ENCODE data around the gene DCDC2B.

DNA sequence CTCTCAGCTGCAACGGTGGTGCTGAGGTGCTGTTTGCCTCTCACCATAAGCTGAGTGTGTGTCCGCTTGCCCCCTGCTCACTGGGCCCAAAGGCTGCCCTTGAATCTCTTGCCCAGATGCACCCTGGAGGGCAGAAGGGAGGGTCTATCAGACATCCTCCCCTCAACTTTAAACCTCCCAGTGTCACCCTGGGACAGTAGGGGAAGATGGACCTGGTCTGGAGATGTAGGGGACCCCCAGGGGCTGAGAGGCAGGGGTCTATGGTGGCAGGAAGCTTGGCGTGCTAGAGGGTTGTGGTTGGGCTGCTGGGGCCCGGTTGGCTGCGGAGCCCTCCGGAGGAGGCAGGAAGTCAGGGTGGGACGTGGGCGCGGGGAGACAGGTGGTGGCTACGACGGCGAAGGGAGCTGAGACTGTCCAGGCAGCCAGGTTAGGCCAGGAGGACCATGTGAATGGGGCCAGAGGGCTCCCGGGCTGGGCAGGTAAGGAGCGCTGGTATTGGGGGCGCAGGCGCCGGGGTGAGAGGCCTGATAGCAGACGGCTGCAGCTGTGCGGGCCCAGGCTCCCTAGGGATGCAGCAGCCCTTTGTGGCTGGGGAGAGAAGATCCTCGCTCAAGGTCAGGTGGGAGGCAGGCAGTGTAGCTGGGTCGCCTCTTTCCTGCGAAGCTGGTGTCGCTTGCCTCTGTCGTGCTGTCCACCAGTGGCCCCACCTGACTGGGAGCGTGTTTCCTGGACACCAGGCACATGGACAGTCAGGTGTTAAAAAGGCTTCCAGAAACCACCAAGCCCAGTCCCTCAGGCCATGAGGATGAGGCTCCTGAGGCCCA is 42.2 kb downstream of the DCDC2B start, which contains the start of gene LCK:
- TF ChIP-seq POLR2A (IDR thresholded peaks at IDR 0.05) = no peak
- TF ChIP-seq, protein P1, sequence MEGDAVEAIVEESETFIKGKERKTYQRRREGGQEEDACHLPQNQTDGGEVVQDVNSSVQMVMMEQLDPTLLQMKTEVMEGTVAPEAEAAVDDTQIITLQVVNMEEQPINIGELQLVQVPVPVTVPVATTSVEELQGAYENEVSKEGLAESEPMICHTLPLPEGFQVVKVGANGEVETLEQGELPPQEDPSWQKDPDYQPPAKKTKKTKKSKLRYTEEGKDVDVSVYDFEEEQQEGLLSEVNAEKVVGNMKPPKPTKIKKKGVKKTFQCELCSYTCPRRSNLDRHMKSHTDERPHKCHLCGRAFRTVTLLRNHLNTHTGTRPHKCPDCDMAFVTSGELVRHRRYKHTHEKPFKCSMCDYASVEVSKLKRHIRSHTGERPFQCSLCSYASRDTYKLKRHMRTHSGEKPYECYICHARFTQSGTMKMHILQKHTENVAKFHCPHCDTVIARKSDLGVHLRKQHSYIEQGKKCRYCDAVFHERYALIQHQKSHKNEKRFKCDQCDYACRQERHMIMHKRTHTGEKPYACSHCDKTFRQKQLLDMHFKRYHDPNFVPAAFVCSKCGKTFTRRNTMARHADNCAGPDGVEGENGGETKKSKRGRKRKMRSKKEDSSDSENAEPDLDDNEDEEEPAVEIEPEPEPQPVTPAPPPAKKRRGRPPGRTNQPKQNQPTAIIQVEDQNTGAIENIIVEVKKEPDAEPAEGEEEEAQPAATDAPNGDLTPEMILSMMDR (IDR thresholded peaks at IDR 0.05 in 4 of 5, conservative IDR thresholded peaks at IDR 0.05 in 1 of 5) = no peak

Data from gastrocnemius medialis (tissue), 4 donors.